Measurements from ENCODE around the gene SAMD11.
"Not testable (repeated sequence)": the region's sequence is repeated elsewhere in the genome, so short reads cannot be mapped to it uniquely, and the experiment has no call there.

The SAMD11 gene

GRCh38 chr1:943545-944340 lies 20.0 kb downstream of the SAMD11 start:
- FAIRE-seq (no peak), DNase-seq (ENCODE audit: insufficient read length, low spot score) (no peak)
- TF ChIP-seq POLR2AphosphoS5 (IDR thresholded peaks at IDR 0.05; ENCODE audit: low read depth, low read length) (no peak), PAX5 (IDR thresholded peaks at IDR 0.05; ENCODE audit: insufficient read depth, low read length, severe bottlenecking) (no peak), POU2F2 (IDR thresholded peaks at IDR 0.05; ENCODE audit: low read depth, low read length) (no peak)

- DNase-seq (ENCODE audit: insufficient read length, low spot score), result no peak
- TF ChIP-seq POU2F2 (IDR thresholded peaks at IDR 0.05; ENCODE audit: low read depth, low read length) (no peak), PAX5 (IDR thresholded peaks at IDR 0.05; ENCODE audit: insufficient read depth, low read length, severe bottlenecking) (no peak), TAF1 (IDR thresholded peaks at IDR 0.05; ENCODE audit: low read depth, low read length) (no peak), SPI1 (IDR thresholded peaks at IDR 0.05; ENCODE audit: low read depth, low read length) (no peak), POLR2AphosphoS5 (IDR thresholded peaks at IDR 0.05; ENCODE audit: low read depth, low read length) (no peak), POLR2A (IDR thresholded peaks at IDR 0.05; ENCODE audit: low read depth, low read length) (no peak)
- no peak for FAIRE-seq
Measured at GRCh38 chr1:944341-945325, 20.9 kb downstream of the SAMD11 start.

GRCh38 chr1:945688-946556 lies 22.2 kb downstream of the SAMD11 start:
- no peak for FAIRE-seq
- no peak for TF ChIP-seq POLR2AphosphoS5 (IDR thresholded peaks at IDR 0.05; ENCODE audit: low read depth, low read length)
- TF ChIP-seq SPI1 (IDR thresholded peaks at IDR 0.05; ENCODE audit: low read depth, low read length), result no peak
- no peak for TF ChIP-seq PAX5 (IDR thresholded peaks at IDR 0.05; ENCODE audit: insufficient read depth, low read length, severe bottlenecking)
- DNase-seq (ENCODE audit: insufficient read length, low spot score), result no peak

GRCh38 chr1:946811-947210 lies 23.1 kb downstream of the SAMD11 start:
- FAIRE-seq, result not testable (repeated sequence)

GRCh38 chr1:947958-948357 lies 24.2 kb downstream of the SAMD11 start:
- DNase-seq (ENCODE audit: insufficient read length, low spot score) (no peak), FAIRE-seq (no peak)
- TF ChIP-seq PAX5 (IDR thresholded peaks at IDR 0.05; ENCODE audit: insufficient read depth, low read length, severe bottlenecking), result no peak
- TF ChIP-seq POU2F2 (IDR thresholded peaks at IDR 0.05; ENCODE audit: low read depth, low read length), result no peak

More at GRCh38 chr1:946811-947210, 23.1 kb downstream of the SAMD11 start:
- not testable (repeated sequence) for DNase-seq (ENCODE audit: insufficient read length, low spot score)

GRCh38 chr1:950268-950667 lies 26.5 kb downstream of the SAMD11 start:
- TF ChIP-seq POU2F2 (IDR thresholded peaks at IDR 0.05; ENCODE audit: low read depth, low read length) (no peak), TAF1 (IDR thresholded peaks at IDR 0.05; ENCODE audit: low read depth, low read length) (no peak)
- FAIRE-seq (no peak), DNase-seq (ENCODE audit: insufficient read length, low spot score) (no peak)

GRCh38 chr1:950881-951280 lies 27.2 kb downstream of the SAMD11 start:
- no peak for FAIRE-seq
- no peak for TF ChIP-seq POU2F2 (IDR thresholded peaks at IDR 0.05; ENCODE audit: low read depth, low read length)
- no peak for TF ChIP-seq SPI1 (IDR thresholded peaks at IDR 0.05; ENCODE audit: low read depth, low read length)
- no peak for TF ChIP-seq POLR2AphosphoS5 (IDR thresholded peaks at IDR 0.05; ENCODE audit: low read depth, low read length)
- no peak for TF ChIP-seq PAX5 (IDR thresholded peaks at IDR 0.05; ENCODE audit: insufficient read depth, low read length, severe bottlenecking)
- TF ChIP-seq TAF1 (IDR thresholded peaks at IDR 0.05; ENCODE audit: low read depth, low read length), result no peak
- TF ChIP-seq POLR2A (IDR thresholded peaks at IDR 0.05; ENCODE audit: low read depth, low read length), result no peak

GRCh38 chr1:951364-951763 lies 27.6 kb downstream of the SAMD11 start:
- FAIRE-seq (no peak), DNase-seq (ENCODE audit: insufficient read length, low spot score) (no peak)
- TF ChIP-seq PAX5 (IDR thresholded peaks at IDR 0.05; ENCODE audit: insufficient read depth, low read length, severe bottlenecking), result no peak

More at GRCh38 chr1:950881-951280, 27.2 kb downstream of the SAMD11 start:
- no peak for DNase-seq (ENCODE audit: insufficient read length, low spot score)

- TF ChIP-seq POLR2AphosphoS5 (IDR thresholded peaks at IDR 0.05; ENCODE audit: low read depth, low read length), result no peak
- FAIRE-seq (no peak), DNase-seq (ENCODE audit: insufficient read length, low spot score) (no peak)
Measured at GRCh38 chr1:952201-952600, 28.5 kb downstream of the SAMD11 start.

GRCh38 chr1:952603-953002 lies 28.9 kb downstream of the SAMD11 start:
- no peak for TF ChIP-seq TAF1 (IDR thresholded peaks at IDR 0.05; ENCODE audit: low read depth, low read length)
- TF ChIP-seq PAX5 (IDR thresholded peaks at IDR 0.05; ENCODE audit: insufficient read depth, low read length, severe bottlenecking), result no peak
- no peak for TF ChIP-seq POU2F2 (IDR thresholded peaks at IDR 0.05; ENCODE audit: low read depth, low read length)
- TF ChIP-seq SPI1 (IDR thresholded peaks at IDR 0.05; ENCODE audit: low read depth, low read length), result no peak
- TF ChIP-seq POLR2AphosphoS5 (IDR thresholded peaks at IDR 0.05; ENCODE audit: low read depth, low read length), result no peak
- no peak for TF ChIP-seq POLR2A (IDR thresholded peaks at IDR 0.05; ENCODE audit: low read depth, low read length)
- FAIRE-seq (no peak), DNase-seq (ENCODE audit: insufficient read length, low spot score) (no peak)
